Measurements from ENCODE around the gene GPRIN1.

GRCh38 chr5:176581361-176581760, 28.6 kb downstream of the GPRIN1 start:
- TF ChIP-seq BHLHE40 (IDR thresholded peaks at IDR 0.05; ENCODE audit: low read depth, low read length), result no peak
- TF ChIP-seq, protein P1, sequence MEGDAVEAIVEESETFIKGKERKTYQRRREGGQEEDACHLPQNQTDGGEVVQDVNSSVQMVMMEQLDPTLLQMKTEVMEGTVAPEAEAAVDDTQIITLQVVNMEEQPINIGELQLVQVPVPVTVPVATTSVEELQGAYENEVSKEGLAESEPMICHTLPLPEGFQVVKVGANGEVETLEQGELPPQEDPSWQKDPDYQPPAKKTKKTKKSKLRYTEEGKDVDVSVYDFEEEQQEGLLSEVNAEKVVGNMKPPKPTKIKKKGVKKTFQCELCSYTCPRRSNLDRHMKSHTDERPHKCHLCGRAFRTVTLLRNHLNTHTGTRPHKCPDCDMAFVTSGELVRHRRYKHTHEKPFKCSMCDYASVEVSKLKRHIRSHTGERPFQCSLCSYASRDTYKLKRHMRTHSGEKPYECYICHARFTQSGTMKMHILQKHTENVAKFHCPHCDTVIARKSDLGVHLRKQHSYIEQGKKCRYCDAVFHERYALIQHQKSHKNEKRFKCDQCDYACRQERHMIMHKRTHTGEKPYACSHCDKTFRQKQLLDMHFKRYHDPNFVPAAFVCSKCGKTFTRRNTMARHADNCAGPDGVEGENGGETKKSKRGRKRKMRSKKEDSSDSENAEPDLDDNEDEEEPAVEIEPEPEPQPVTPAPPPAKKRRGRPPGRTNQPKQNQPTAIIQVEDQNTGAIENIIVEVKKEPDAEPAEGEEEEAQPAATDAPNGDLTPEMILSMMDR (conservative IDR thresholded peaks at IDR 0.05; ENCODE audit: low read depth, low read length), result no peak
- TF ChIP-seq POLR2A (IDR thresholded peaks at IDR 0.05; ENCODE audit: low read depth, low read length), result no peak
- no peak for TF ChIP-seq RCOR1 (IDR thresholded peaks at IDR 0.05; ENCODE audit: insufficient replicate concordance, low read length)
- TF ChIP-seq MAFK (IDR thresholded peaks at IDR 0.05; ENCODE audit: low read depth, low read length), result no peak
- no peak for TF ChIP-seq USF2 (IDR thresholded peaks at IDR 0.05; ENCODE audit: low read depth, low read length)
- no peak for TF ChIP-seq FOS (IDR thresholded peaks at IDR 0.05; ENCODE audit: low read depth, low read length)
- TF ChIP-seq RFX5 (IDR thresholded peaks at IDR 0.05; ENCODE audit: low read depth, low read length), result no peak
- no peak for TF ChIP-seq RAD21 (IDR thresholded peaks at IDR 0.05; ENCODE audit: low read length)
- TF ChIP-seq CEBPB (IDR thresholded peaks at IDR 0.05; ENCODE audit: low read depth, low read length), result no peak
- no peak for TF ChIP-seq MXI1 (IDR thresholded peaks at IDR 0.05; ENCODE audit: borderline replicate concordance, low read depth, low read length)

Measured in IMR-90 (cell line).